Stimulated activated CD4-positive, alpha-beta T cell treated with anti-CD3 and anti-CD28 coated beads, Interleukin-15, amount 100 ng/mL, for 48 hours (primary cell): ENCODE data around the gene SRRM3.
A peak's percentile ranks its signal among the peaks of the same experiment; 100 is the strongest.
"Not testable (repeated sequence)": the region's sequence is repeated elsewhere in the genome, so short reads cannot be mapped to it uniquely, and the experiment has no call there.

Experiments
- DNase-seq, 2 donors: peaks; one replicate each; pipeline ENCODE4 v3.0.0-alpha.2; 2020; ENCODE audit warnings: low read depth in 2 of 2

The SRRM3 gene

DNA sequence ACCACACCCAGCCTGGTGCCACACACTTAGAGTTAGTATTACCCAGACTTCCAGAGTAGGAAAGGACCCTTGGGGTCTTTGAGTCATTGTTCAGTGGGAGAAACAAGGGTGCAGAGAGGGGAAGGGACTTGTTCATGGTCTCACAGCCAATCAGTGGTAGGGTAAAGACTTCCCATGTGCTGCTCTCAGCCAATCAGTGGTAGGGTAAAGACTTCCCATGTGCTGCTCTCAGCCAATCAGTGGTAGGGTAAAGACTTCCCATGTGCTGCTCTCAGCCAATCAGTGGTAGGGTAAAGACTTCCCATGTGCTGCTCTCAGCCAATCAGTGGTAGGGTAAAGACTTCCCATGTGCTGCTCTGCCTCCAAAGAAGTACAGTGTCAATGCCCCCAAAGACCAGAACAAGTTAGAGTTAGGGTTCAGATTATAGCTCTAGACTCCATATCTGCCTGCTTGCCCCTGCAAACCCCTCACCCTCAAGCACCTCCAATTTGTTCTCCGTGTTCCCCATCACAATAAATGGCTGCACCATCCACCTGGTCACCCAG, 25.3 kb downstream of the SRRM3 start:
- not testable (repeated sequence) for DNase-seq

- no peak for DNase-seq
Observed at GRCh38 chr7:76230214-76230613, 28.5 kb downstream of the SRRM3 start.

DNA sequence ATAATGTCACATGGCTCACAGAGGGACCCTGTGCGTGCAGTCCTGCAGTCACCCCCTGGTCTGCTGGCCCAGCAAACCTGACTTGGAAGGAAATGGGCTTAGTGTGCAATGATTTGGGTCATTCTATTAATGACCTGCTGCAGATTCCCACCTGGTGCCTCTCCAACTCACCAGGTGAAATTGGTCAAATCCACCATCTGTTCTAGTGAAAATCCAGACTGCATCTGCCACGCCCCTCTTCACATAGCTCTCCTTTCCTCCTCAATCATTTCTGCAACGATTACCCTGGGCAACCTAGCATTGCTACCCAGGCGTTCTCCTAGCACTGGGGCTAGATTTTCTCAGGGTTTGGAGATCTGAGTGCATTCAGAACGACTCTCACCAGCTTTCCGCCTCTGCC, 29.4 kb downstream of the SRRM3 start:
- DNase-seq: no peak

- no peak for DNase-seq
Observed at GRCh38 chr7:76231583-76231982, 29.9 kb downstream of the SRRM3 start.

- no peak for DNase-seq
Observed at GRCh38 chr7:76232698-76233097, 31.0 kb downstream of the SRRM3 start.

DNA sequence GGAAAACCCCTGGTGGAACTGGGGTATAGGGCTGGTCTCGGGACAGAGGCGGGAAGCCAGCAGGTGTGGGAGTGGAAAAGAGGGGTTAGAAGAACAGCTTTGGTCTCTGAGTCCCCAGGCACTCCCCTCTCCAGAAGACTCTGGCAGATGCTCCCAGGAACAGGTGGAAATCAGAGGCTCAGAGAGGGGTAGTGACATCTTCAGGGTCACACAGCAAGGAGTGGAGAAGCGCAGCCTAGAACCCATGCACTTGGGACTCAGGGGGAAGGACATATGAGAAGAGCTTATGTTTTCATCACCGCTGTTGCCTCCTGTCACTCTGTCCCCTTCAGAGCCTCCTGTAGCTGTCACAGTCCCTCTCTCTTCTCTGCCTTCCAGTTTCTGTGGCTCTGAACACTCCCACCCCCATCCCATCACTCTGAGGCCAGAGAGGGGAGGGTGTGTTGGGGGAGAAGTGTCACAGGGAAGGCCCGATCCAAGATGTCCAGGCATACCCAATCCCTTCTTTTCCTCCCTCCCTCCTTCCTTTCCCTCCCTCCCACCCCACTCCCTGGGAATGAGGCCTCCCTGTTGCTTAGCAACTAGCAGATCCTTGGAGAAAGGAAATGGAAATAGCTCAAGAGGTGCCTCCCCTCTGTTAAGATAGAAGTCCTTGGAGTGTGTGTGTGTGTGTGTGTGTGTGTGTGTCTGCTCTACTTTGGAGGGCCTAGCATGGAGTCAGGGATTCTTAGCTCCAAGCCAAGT, 32.0 kb downstream of the SRRM3 start:
- no peak for DNase-seq

GRCh38 chr7:76234282-76234584, 32.5 kb downstream of the SRRM3 start:
- no peak for DNase-seq

- DNase-seq: peak; percentile 74 to 86
Observed at GRCh38 chr7:76234931-76235441, 33.3 kb downstream of the SRRM3 start.

DNA sequence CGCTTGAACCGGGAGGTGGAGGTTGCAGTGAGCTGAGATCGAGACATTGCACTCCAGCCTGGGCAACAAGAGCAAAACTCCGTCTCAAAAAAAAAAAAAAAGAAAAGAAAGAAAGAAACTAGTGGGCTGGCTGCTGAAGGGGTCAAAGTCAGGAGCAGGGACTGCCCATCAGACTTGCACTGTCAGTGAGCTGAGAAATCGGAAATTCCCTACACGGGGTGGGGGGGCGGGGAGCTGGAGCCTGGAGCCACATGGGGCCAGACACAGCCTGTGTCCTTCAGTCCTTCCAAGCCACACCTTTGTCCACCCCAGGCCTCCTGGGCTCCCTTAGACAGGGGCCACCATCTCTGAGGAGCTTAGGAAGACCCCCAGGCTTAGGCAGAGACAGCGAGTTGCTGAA, 34.5 kb downstream of the SRRM3 start:
- no peak for DNase-seq

- DNase-seq: no peak
Observed at GRCh38 chr7:76238326-76238725, 36.6 kb downstream of the SRRM3 start.

DNA sequence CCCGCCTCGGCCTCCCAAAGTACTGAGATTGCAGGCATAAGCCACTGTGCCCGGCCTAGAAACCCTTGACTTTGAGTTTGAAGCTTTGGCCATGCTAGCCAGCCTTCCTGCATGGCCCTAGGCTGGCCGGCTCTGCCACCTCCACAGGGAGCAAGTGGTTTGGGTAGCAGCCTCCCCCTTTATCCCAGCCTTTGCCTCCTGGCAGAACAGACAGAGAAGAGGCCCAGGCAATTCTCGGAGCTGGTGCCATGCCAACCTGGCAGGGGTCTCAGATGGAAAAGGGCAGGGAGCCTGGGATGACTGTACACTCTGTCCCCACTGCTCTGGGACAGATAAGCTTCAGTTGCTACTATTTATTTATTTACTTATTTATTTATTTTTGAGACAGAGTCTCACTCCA, 39.4 kb downstream of the SRRM3 start:
- no peak for DNase-seq

- not testable (repeated sequence) for DNase-seq
Observed at GRCh38 chr7:76242517-76243063, 40.9 kb downstream of the SRRM3 start.

DNA sequence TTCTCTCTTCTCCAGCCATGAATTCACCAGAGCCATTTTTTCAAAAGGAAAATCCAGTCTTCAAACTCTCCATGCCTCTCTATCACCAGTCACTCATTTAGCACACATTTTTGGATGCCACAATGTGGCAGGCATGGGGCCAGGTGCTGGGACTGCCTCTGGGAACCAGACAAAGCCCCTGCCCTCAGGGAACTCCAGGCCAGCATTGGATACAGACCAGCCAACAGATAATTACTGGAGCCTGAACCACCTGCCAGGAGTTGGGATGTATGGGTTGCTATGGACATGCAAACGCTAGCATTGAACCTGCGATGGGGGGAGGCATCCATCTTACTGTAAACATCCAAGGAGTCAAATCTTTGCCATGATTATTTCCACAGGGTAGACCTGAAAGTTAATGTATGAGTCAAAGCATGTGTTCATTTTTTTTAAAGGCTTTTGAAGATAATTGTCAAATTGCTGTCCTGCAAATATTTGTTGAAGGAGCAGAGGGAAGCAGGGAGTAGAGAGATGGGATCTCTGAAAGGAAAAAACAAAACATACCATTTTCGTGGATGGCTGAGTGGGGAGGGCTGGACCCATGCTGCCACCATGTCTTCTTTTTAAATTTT, 43.2 kb downstream of the SRRM3 start:
- no peak for DNase-seq

DNA sequence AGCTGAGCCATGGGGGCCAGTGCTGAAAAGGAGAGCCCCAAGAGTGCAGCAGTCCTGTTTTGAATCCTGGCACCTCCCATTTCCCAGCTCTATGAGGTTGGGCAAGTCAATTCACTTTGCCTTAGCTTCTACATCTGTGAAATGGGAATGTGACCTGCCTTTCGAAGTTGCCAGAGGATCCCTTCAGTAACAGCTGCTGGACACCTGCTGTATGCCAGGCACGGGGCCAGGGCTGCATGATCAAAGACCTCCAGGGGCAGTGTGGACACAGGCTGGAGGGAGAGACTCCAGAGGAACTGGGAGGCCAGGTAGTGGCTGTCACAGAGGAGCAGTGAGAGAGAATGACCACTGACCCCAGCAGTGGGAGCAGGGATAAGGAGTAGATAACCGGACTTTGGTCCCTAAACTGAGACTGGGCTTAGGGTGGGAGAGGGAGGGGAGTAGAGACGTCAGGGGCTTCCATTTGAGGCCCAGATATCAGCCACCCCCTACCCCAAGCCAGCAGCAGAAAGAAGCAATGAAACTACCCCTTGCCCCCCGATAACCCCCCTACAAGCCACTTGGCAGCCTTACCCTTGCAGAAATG, 45.2 kb downstream of the SRRM3 start:
- DNase-seq: no peak

- no peak for DNase-seq
Observed at GRCh38 chr7:76247938-76248337, 46.2 kb downstream of the SRRM3 start.

- DNase-seq: no peak
Observed at GRCh38 chr7:76252021-76252420, 50.3 kb downstream of the SRRM3 start.

DNA sequence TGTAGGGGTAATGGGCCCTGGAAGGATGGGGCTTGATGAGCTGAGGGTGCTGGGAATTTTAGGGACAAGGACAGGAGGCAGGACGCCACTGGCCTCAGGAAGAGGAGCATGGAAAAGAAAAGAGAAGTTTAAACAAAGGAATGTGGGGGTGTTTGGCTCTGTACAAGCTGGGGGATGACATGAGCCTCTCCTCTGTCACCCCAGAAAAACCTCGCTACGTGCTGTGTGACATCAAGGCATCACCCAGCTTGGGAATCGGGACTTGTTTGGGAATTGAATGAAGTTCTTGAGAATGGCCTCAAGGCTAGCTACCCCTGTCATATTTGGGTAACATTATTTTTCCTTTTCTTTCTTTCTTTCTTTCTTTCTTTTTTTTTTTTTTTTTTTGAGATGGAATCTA, 53.1 kb downstream of the SRRM3 start:
- DNase-seq: no peak

DNA sequence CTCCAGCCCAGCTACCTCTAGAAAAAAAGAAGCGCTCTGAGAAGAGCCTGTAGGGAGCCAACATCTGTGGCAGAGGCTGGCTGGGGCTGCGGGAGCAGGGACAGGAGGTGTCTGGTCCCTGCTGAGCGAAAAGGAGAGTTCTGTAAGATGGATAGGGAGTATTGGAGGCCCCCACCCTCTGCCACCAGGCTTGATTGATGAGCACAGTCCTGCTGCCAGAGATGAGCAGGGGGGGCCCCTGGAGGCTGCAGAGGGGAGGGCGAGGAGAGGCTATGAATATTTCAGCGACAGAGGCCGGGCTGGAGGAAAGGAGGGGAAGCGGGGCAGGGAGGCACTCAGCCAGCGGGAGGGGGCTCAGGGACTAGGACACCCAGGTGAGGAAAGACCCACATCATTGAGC, 56.3 kb downstream of the SRRM3 start:
- DNase-seq: no peak

GRCh38 chr7:76259124-76260093, 57.7 kb downstream of the SRRM3 start:
- DNase-seq: no peak

DNA sequence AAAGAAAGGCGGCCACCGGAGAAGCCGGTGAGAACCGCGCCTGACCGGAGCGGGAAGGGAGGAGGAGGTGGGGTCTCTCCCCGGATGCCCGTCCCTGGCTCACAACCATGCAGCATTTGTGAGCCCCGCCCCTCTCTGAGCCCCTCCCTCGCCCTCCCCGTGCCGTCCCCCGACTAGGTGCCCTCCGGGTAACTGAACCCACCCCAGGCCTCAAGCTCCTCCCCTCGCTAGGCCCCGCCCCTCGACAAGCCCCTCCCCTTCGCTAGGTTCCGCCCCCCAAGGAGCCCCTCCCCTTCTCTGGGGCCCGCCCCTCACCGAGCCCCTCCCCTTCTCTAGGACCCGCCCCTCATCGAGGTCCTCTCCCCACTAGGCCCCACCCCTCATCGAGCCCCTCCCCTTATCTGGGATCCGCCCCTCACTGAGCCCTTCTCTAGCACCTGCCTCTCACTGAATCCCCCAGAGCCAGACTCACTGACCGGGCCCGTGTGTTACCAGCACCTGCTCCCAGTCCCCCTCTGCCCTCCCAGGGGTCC, 58.5 kb downstream of the SRRM3 start:
- DNase-seq: peak; percentile 46 to 48

- no peak for DNase-seq
Observed at GRCh38 chr7:76261329-76261728, 59.6 kb downstream of the SRRM3 start.
